K562 (cell line): ENCODE data around the gene PYCR2. TPM values are rescaled to one million over a fixed set of nuclear protein-coding genes. Genes with fewer than 3 reads are reported as not detected.

Experiments used
- DMBX1 ChIP-seq: fragments of 250-450 bp; sonication (Bioruptor Pico); IDR thresholded peaks from 2 replicates; pipeline ENCODE4 v1.8.0; 2022; ENCODE audit warnings: inconsistent platforms, mild to moderate bottlenecking, moderate library complexity, borderline replicate concordance
- E2F6 ChIP-seq, 2 experiments: IDR thresholded peaks; 2 replicates each; pipeline ENCODE4 v1.6.1; 2011; ENCODE audit warnings: borderline replicate concordance in 1 of 2, control low read depth in 1 of 2, low read depth in 1 of 2, low read length in 1 of 2, mild to moderate bottlenecking in 1 of 2, mixed read lengths in 1 of 2, moderate library complexity in 1 of 2; ENCODE audit not compliant: insufficient read depth in 1 of 2, insufficient read length in 1 of 2, poor library complexity in 1 of 2, severe bottlenecking in 1 of 2; ENCODE audit errors: extremely low read depth in 1 of 2
- EP400 ChIP-seq: fragments of 450-650 bp; IDR thresholded peaks from 2 replicates; pipeline ENCODE4 v1.6.1; 2017; ENCODE audit warnings: antibody characterized with exemption, mild to moderate bottlenecking, moderate library complexity
- FOXK2 ChIP-seq, 2 experiments: fragments of 450-650 bp; IDR thresholded peaks in 1 of 2; conservative IDR thresholded peaks in 1 of 2; 2 replicates each; pipeline ENCODE4 v1.6.1; 2016; ENCODE audit warnings: low read depth in 2 of 2, mild to moderate bottlenecking in 1 of 2
- NCOA6 ChIP-seq: fragments of 450-650 bp; IDR thresholded peaks from 2 replicates; pipeline ENCODE4 v1.6.1; 2017; ENCODE audit warnings: mild to moderate bottlenecking
- NONO ChIP-seq, 2 experiments: fragments of 200-400 bp in 1 of 2; fragments of 450-650 bp in 1 of 2; formaldehyde crosslinking in 1 of 2; IDR thresholded peaks; 2 replicates each; pipeline ENCODE4 v1.6.1; 2017; ENCODE audit warnings: low read depth in 2 of 2, mild to moderate bottlenecking in 2 of 2, moderate library complexity in 2 of 2, low read length in 1 of 2
- PHF20 ChIP-seq: fragments of 450-650 bp; IDR thresholded peaks from 2 replicates; pipeline ENCODE4 v1.6.1; 2018; ENCODE audit not compliant: partially characterized antibody
- POLR3G ChIP-seq: IDR thresholded peaks from 2 replicates; pipeline ENCODE4 v1.6.1; 2011; ENCODE audit not compliant: insufficient read length, insufficient replicate concordance; ENCODE audit errors: extremely low read depth
- PREB ChIP-seq: sonication (generic); formaldehyde crosslinking; IDR thresholded peaks from 2 replicates; pipeline ENCODE4 v1.8.1; 2023; ENCODE audit warnings: mild to moderate bottlenecking, missing genetic modification reagents
- PTBP1 ChIP-seq: fragments of 200-400 bp; formaldehyde crosslinking; IDR thresholded peaks from 2 replicates; pipeline ENCODE4 v1.6.1; 2017; ENCODE audit warnings: low read depth, low read length
- SFPQ ChIP-seq: fragments of 200-400 bp; formaldehyde crosslinking; IDR thresholded peaks from 2 replicates; pipeline ENCODE4 v1.6.1; 2017; ENCODE audit warnings: mild to moderate bottlenecking, low read depth, low read length, moderate library complexity
- SIRT6 ChIP-seq: IDR thresholded peaks from one replicate; pipeline ENCODE4 v1.6.1; 2012; ENCODE audit warnings: low read depth, mild to moderate bottlenecking, control low read depth, inconsistent platforms, low read length, moderate library complexity
- SPI1 ChIP-seq: IDR thresholded peaks from 2 replicates; pipeline ENCODE4 v1.6.1; 2011; ENCODE audit warnings: low read depth, low read length, control low read depth, borderline replicate concordance
- SRSF9 ChIP-seq: fragments of 200-400 bp; formaldehyde crosslinking; IDR thresholded peaks from 2 replicates; pipeline ENCODE4 v1.6.1; 2017; ENCODE audit warnings: low read depth, low read length, borderline replicate concordance
- STAT5A ChIP-seq: IDR thresholded peaks from 2 replicates; pipeline ENCODE4 v1.6.1; 2012; ENCODE audit warnings: low read length, inconsistent platforms, borderline replicate concordance
- TEAD2 ChIP-seq: fragments of 450-650 bp; IDR thresholded peaks from 2 replicates; pipeline ENCODE4 v1.6.1; 2016; ENCODE audit warnings: missing genetic modification characterization, control low read depth, missing compliant biosample characterization
- TRIM25 ChIP-seq: fragments of 450-650 bp; IDR thresholded peaks from 2 replicates; pipeline ENCODE4 v1.7.0; 2016; ENCODE audit warnings: borderline replicate concordance
- U2AF1 ChIP-seq: fragments of 200-400 bp; formaldehyde crosslinking; optimal IDR thresholded peaks from 2 replicates; pipeline ENCODE3; 2017; ENCODE audit warnings: mild to moderate bottlenecking, low read depth, low read length, moderate library complexity
- ZNF133 ChIP-seq: fragments of 250-450 bp; sonication (Bioruptor Pico); IDR thresholded peaks from 2 replicates; pipeline ENCODE4 v1.4.0; 2020; ENCODE audit warnings: mild to moderate bottlenecking
- polyA plus RNA-seq, 8 experiments: library from polyadenylated mRNA; depleted of rRNA in 4 of 8; stranded (reverse) in 5 of 8; unstranded in 3 of 8; fragments of >200 nt; fragmentation: Nextera tagmentation in 2 of 8; fragmentation: Illumina TruSeq in 1 of 8; extraction: Ambion mirVana in 2 of 8; extraction: Trizol in 1 of 8; gene quantifications; 2 replicates each; pipeline versions ENCODE4 v1.2.1 to v1.2.3, GENCODE V29; 2011 to 2014; ENCODE audit warnings: inconsistent platforms in 1 of 8, missing spikeins in 1 of 8
- total RNA-seq, 7 experiments: library from RNA; depleted of rRNA in 6 of 7; stranded (reverse); fragments of >200 nt in 6 of 7; fragmentation: Illumina TruSeq in 2 of 7; extraction: Trizol in 2 of 7; gene quantifications; 2 replicates each; pipeline versions ENCODE4 v1.2.1 to v1.2.3, GENCODE V29; 2011 to 2021; ENCODE audit warnings: low replicate concordance in 1 of 7

PYCR2 gene
- total and polyA plus RNA-seq, 9 of the 15 experiments (the other 6 are each of a cell fraction or from before 2014, with no cell fraction given) = 5.5 to 219 (median 127) TPM

- peak; percentile 4 for TF ChIP-seq PHF20
- TF ChIP-seq TRIM25 = no peak
- TF ChIP-seq SPI1 = no peak
- no peak for TF ChIP-seq ZNF133 (CRISPR knock-in tag)
- no peak for TF ChIP-seq STAT5A
- peak; percentile 60 to 77 for TF ChIP-seq E2F6 (IDR thresholded peaks at IDR 0.05; ENCODE audit: borderline replicate concordance in 1 of 2, extremely low read depth in 1 of 2, insufficient read depth in 1 of 2, insufficient read length in 1 of 2, low read depth in 1 of 2, low read length in 1 of 2, poor library complexity in 1 of 2, severe bottlenecking in 1 of 2)
- TF ChIP-seq DMBX1 (CRISPR knock-in tag) = no peak
- TF ChIP-seq U2AF1 = peak; percentile 30
- TF ChIP-seq EP400 = no peak
- no peak for TF ChIP-seq SFPQ
- no peak for TF ChIP-seq PTBP1
- TF ChIP-seq TEAD2 (tag) = no peak
- TF ChIP-seq NONO (IDR thresholded peaks at IDR 0.05; ENCODE audit: low read depth in 2 of 2, low read length in 1 of 2) = no peak
- TF ChIP-seq PREB (CRISPR knock-in tag) = no peak
- TF ChIP-seq SRSF9 = no peak
- no peak for TF ChIP-seq FOXK2 (conservative IDR thresholded peaks at IDR 0.05 in 1 of 2, IDR thresholded peaks at IDR 0.05 in 1 of 2; ENCODE audit: low read depth in 2 of 2)
- no peak for TF ChIP-seq POLR3G
- no peak for TF ChIP-seq NCOA6
- no peak for TF ChIP-seq SIRT6
Observed at GRCh38 chr1:225882694-225883615, 41.1 kb downstream of the PYCR2 start (continued).
